SK-N-SH (cell line): Measurements from ENCODE around the gene DNAL4.

Experiments
- ELF1 ChIP-seq: IDR thresholded peaks from 2 replicates; pipeline ENCODE4 v1.4.0; 2012
- FOXJ3 ChIP-seq: sonication (generic); formaldehyde crosslinking; IDR thresholded peaks from 2 replicates; pipeline ENCODE4 v1.5.1; 2020; ENCODE audit warnings: mild to moderate bottlenecking, missing genetic modification reagents
- JUND ChIP-seq: IDR thresholded peaks from 2 replicates; pipeline ENCODE4 v1.4.0; 2012
- MAX ChIP-seq: IDR thresholded peaks from 2 replicates; pipeline ENCODE4 v1.4.0; 2012; ENCODE audit warnings: low read depth
- PBX3 ChIP-seq: IDR thresholded peaks from 2 replicates; pipeline ENCODE4; 2012
- POLR2AphosphoS5 ChIP-seq: IDR thresholded peaks from 2 replicates; pipeline ENCODE4 v1.6.1; 2012; ENCODE audit warnings: low read depth, low read length
- RAD21 ChIP-seq: IDR thresholded peaks from 2 replicates; pipeline ENCODE4 v1.6.1; 2012; ENCODE audit warnings: mild to moderate bottlenecking, low read length
- RXRA ChIP-seq: IDR thresholded peaks from 2 replicates; pipeline ENCODE4 v1.4.0; 2012; ENCODE audit warnings: low read depth, mild to moderate bottlenecking, borderline replicate concordance
- SIN3A ChIP-seq: IDR thresholded peaks from 2 replicates; pipeline ENCODE4 v1.6.1; 2012; ENCODE audit warnings: low read depth, mild to moderate bottlenecking, low read length, moderate library complexity, borderline replicate concordance
- TAF1 ChIP-seq: IDR thresholded peaks from 2 replicates; pipeline ENCODE4 v1.6.1; 2012; ENCODE audit warnings: low read depth, mild to moderate bottlenecking, low read length, moderate library complexity, borderline replicate concordance
- YY1 ChIP-seq: IDR thresholded peaks from 2 replicates; pipeline ENCODE4 v1.4.0; 2012; ENCODE audit warnings: low read depth, mild to moderate bottlenecking
- TF ChIP-seq, protein P1 (sequence below): fragments of 200-600 bp; sonication (generic); IDR thresholded peaks from 2 replicates; pipeline ENCODE4 v1.6.1; 2017; ENCODE audit warnings: antibody characterized with exemption, mild to moderate bottlenecking, moderate library complexity
- TF ChIP-seq, protein P2 (sequence below): IDR thresholded peaks from 2 replicates; pipeline ENCODE4 v1.6.1; 2012; ENCODE audit warnings: mild to moderate bottlenecking, low read depth, low read length, moderate library complexity
- TF ChIP-seq, protein P3 (sequence below): IDR thresholded peaks from 2 replicates; pipeline ENCODE4 v1.4.0; 2012; ENCODE audit warnings: low read depth, borderline replicate concordance

- TF ChIP-seq FOXJ3 (CRISPR knock-in tag): no peak
- TF ChIP-seq, protein P1, sequence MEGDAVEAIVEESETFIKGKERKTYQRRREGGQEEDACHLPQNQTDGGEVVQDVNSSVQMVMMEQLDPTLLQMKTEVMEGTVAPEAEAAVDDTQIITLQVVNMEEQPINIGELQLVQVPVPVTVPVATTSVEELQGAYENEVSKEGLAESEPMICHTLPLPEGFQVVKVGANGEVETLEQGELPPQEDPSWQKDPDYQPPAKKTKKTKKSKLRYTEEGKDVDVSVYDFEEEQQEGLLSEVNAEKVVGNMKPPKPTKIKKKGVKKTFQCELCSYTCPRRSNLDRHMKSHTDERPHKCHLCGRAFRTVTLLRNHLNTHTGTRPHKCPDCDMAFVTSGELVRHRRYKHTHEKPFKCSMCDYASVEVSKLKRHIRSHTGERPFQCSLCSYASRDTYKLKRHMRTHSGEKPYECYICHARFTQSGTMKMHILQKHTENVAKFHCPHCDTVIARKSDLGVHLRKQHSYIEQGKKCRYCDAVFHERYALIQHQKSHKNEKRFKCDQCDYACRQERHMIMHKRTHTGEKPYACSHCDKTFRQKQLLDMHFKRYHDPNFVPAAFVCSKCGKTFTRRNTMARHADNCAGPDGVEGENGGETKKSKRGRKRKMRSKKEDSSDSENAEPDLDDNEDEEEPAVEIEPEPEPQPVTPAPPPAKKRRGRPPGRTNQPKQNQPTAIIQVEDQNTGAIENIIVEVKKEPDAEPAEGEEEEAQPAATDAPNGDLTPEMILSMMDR: no peak
- no peak for TF ChIP-seq SIN3A
- no peak for TF ChIP-seq POLR2AphosphoS5
- no peak for TF ChIP-seq JUND
- TF ChIP-seq RXRA: no peak
- TF ChIP-seq, protein P2, sequence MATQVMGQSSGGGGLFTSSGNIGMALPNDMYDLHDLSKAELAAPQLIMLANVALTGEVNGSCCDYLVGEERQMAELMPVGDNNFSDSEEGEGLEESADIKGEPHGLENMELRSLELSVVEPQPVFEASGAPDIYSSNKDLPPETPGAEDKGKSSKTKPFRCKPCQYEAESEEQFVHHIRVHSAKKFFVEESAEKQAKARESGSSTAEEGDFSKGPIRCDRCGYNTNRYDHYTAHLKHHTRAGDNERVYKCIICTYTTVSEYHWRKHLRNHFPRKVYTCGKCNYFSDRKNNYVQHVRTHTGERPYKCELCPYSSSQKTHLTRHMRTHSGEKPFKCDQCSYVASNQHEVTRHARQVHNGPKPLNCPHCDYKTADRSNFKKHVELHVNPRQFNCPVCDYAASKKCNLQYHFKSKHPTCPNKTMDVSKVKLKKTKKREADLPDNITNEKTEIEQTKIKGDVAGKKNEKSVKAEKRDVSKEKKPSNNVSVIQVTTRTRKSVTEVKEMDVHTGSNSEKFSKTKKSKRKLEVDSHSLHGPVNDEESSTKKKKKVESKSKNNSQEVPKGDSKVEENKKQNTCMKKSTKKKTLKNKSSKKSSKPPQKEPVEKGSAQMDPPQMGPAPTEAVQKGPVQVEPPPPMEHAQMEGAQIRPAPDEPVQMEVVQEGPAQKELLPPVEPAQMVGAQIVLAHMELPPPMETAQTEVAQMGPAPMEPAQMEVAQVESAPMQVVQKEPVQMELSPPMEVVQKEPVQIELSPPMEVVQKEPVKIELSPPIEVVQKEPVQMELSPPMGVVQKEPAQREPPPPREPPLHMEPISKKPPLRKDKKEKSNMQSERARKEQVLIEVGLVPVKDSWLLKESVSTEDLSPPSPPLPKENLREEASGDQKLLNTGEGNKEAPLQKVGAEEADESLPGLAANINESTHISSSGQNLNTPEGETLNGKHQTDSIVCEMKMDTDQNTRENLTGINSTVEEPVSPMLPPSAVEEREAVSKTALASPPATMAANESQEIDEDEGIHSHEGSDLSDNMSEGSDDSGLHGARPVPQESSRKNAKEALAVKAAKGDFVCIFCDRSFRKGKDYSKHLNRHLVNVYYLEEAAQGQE: no peak
- TF ChIP-seq RAD21: no peak
- TF ChIP-seq, protein P3, sequence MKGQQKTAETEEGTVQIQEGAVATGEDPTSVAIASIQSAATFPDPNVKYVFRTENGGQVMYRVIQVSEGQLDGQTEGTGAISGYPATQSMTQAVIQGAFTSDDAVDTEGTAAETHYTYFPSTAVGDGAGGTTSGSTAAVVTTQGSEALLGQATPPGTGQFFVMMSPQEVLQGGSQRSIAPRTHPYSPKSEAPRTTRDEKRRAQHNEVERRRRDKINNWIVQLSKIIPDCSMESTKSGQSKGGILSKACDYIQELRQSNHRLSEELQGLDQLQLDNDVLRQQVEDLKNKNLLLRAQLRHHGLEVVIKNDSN: no peak
- TF ChIP-seq ELF1: no peak
- TF ChIP-seq TAF1: 0 out of 2 replicates have a peak, but pooled peaks have one; percentile 6
- TF ChIP-seq MAX: no peak
- TF ChIP-seq YY1: no peak
- TF ChIP-seq PBX3: peak; percentile 97
Observed at GRCh38 chr22:38755911-38756532, 37.9 kb downstream of the DNAL4 start, which contains the start of gene SUN2.
